B cell (primary cell): ENCODE results near the gene RASAL3. TPM values are rescaled to one million over a fixed set of nuclear protein-coding genes. Genes with fewer than 3 reads are reported as not detected.

Source experiments
- ATAC-seq: fragments of 200-7000 bp; cut with Tn5 transposase; one replicate; pipeline ENCODE4 v1.10.0; 2021; ENCODE audit warnings: low read depth, mild to moderate bottlenecking, moderate number of reproducible peaks, moderate library complexity
- CTCF ChIA-PET: fragments of 350-600 bp; sonication (Branson Sonifier 250); formaldehyde crosslinking; loops from one replicate; lab custom pipeline; 2021; ENCODE audit warnings: antibody characterized with exemption, inconsistent platforms; lab: Charles Lee
- POLR2A ChIA-PET: fragments of 350-600 bp; sonication (Branson Sonifier 250); formaldehyde crosslinking; loops from one replicate; lab custom pipeline; 2021; ENCODE audit warnings: antibody characterized with exemption; lab: Charles Lee
- DNase-seq: peaks from one replicate; pipeline ENCODE4 v3.0.0; 2013
- H2AFZ ChIP-seq: 2 replicates; pipeline ENCODE4 v1.6.1; 2012; ENCODE audit warnings: mild to moderate bottlenecking, low read depth, low read length; ENCODE audit not compliant: insufficient read depth, poor library complexity, severe bottlenecking
- H3K27ac ChIP-seq, 2 donors: 1 replicate in 1 of 2; 2 replicates in 1 of 2; pipeline ENCODE4 v1.5.1; 2012 to 2013; ENCODE audit warnings: low read length in 2 of 2, mild to moderate bottlenecking in 2 of 2, moderate library complexity in 1 of 2
- H3K27me3 ChIP-seq, 4 experiments: fragments of 200-600 bp in 1 of 4; sonication (generic) in 1 of 4; replicated peaks in 1 of 4; 1 replicate in 2 of 4; 2 replicates in 2 of 4; pipeline versions ENCODE4 v1.6.1 to v1.7.0; 2013 to 2016; ENCODE audit warnings: low read length in 3 of 4, mild to moderate bottlenecking in 2 of 4, mixed read lengths in 1 of 4, moderate library complexity in 1 of 4; ENCODE audit not compliant: insufficient read depth in 4 of 4, control insufficient read depth in 3 of 4; ENCODE audit errors: control extremely low read depth in 1 of 4
- H3K36me3 ChIP-seq, 2 experiments: replicated peaks in 1 of 2; 1 replicate in 1 of 2; 2 replicates in 1 of 2; pipeline versions ENCODE4 v1.6.1 to v1.7.1; 2013; ENCODE audit warnings: low read length in 1 of 2; ENCODE audit not compliant: insufficient read depth in 2 of 2, control insufficient read depth in 1 of 2; ENCODE audit errors: control extremely low read depth in 1 of 2, extremely low read depth in 1 of 2
- H3K4me1 ChIP-seq, 2 donors: fragments of 200-600 bp in 1 of 2; sonication (generic) in 1 of 2; 1 replicate in 1 of 2; 2 replicates in 1 of 2; pipeline versions ENCODE4 v1.5.1 to v1.6.1; 2013 to 2017; ENCODE audit warnings: low read length in 2 of 2; ENCODE audit not compliant: control insufficient read depth in 2 of 2, insufficient read depth in 2 of 2
- H3K4me2 ChIP-seq: replicated peaks from 2 replicates; pipeline ENCODE3; 2012; ENCODE audit warnings: mild to moderate bottlenecking, low read depth, low read length; ENCODE audit not compliant: poor library complexity, severe bottlenecking
- H3K4me3 ChIP-seq, 5 experiments: fragments of 200-600 bp in 1 of 5; sonication (generic) in 1 of 5; 1 replicate in 3 of 5; 2 replicates in 2 of 5; pipeline versions ENCODE4 v1.5.1 to v1.7.0; 2011 to 2016; ENCODE audit warnings: low read length in 4 of 5, mild to moderate bottlenecking in 4 of 5, low read depth in 2 of 5, control low read depth in 1 of 5, moderate library complexity in 1 of 5; ENCODE audit not compliant: insufficient read depth in 1 of 5; ENCODE audit errors: control extremely low read depth in 1 of 5, extremely low read depth in 1 of 5
- H3K79me2 ChIP-seq: fragments of 200-600 bp; sonication (generic); one replicate; pipeline ENCODE4 v1.6.0; 2016; ENCODE audit warnings: low read length; ENCODE audit not compliant: control insufficient read depth, insufficient read depth
- H3K9ac ChIP-seq: fragments of 200-600 bp; sonication (generic); 2 replicates; pipeline ENCODE4 v1.6.1; 2017; ENCODE audit warnings: mild to moderate bottlenecking, low read length, moderate library complexity
- H3K9me3 ChIP-seq, 3 donors: one replicate each; pipeline versions ENCODE4 v1.6.1 to v1.7.1; 2013; ENCODE audit warnings: low read length in 2 of 3; ENCODE audit not compliant: control insufficient read depth in 2 of 3, insufficient read depth in 1 of 3; ENCODE audit errors: control extremely low read depth in 1 of 3
- H4K20me1 ChIP-seq: 2 replicates; pipeline ENCODE4 v1.6.0; 2012; ENCODE audit warnings: mild to moderate bottlenecking, low read length; ENCODE audit not compliant: insufficient read depth, control insufficient read depth, poor library complexity, severe bottlenecking
- H3K27ac Mint-ChIP-seq: one replicate; pipeline ENCODE4 v1.8.0; 2021; ENCODE audit warnings: mixed read lengths
- H3K27me3 Mint-ChIP-seq: one replicate; pipeline ENCODE4 v1.8.0; 2021; ENCODE audit warnings: mixed read lengths
- H3K4me1 Mint-ChIP-seq: one replicate; pipeline ENCODE4 v1.8.0; 2021; ENCODE audit warnings: mixed read lengths
- H3K4me3 Mint-ChIP-seq: one replicate; pipeline ENCODE4 v1.8.0; 2021; ENCODE audit warnings: mixed read lengths
- H3K9me3 Mint-ChIP-seq: one replicate; pipeline ENCODE4 v1.8.0; 2022; ENCODE audit warnings: mixed read lengths; ENCODE audit not compliant: insufficient read depth
- CTCF ChIP-seq: fragments of 200-600 bp; IDR thresholded peaks from one replicate; pipeline ENCODE4 v1.8.0; 2022; ENCODE audit warnings: antibody characterized with exemption, mild to moderate bottlenecking
- EZH2 ChIP-seq: IDR thresholded peaks from 2 replicates; pipeline ENCODE4 v1.6.1; 2012; ENCODE audit warnings: borderline replicate concordance, low read depth, mild to moderate bottlenecking, moderate library complexity, low read length; ENCODE audit not compliant: insufficient read depth, poor library complexity, severe bottlenecking
- WGBS: methylation state at CpG from one replicate; pipeline ENCODE4 v1.1.5; 2013; ENCODE audit warnings: missing lambda C conversion rate; ENCODE audit not compliant: insufficient coverage; 5-methylcytosine and 5-hydroxymethylcytosine counted together
- intact Hi-C: fragments of 100-400 bp; cut with micrococcal nuclease; formaldehyde crosslinking; loops from one replicate; pipeline ENCODE4 v1.10.0; 2022
- polyA plus RNA-seq: library from polyadenylated mRNA; depleted of rRNA; stranded (reverse); fragments of >200 nt; gene quantifications from 2 replicates; pipeline ENCODE4 v1.2.3, GENCODE V29; 2012
- total RNA-seq, 2 donors: library from RNA; stranded (reverse); fragments of 120-200 nt in 1 of 2; gene quantifications; 1 replicate in 1 of 2; 2 replicates in 1 of 2; pipeline versions ENCODE4 v1.2.3 to v1.2.4, GENCODE V29; 2013 to 2022

Gene RASAL3
- total and polyA plus RNA-seq, 2 donors (not counting 1 experiment from before 2014, with no cell fraction given) = 95.3 to 154 TPM

- H3K4me2 ChIP-seq = no peak overlapping the region
- no peaks in the 10 kb centered on the region for H3K4me1 ChIP-seq
- Mint-ChIP-seq H3K4me3 (no peak overlapping the region), H3K27me3 (no peaks in the 10 kb centered on the region), H3K9me3 (no peaks in the 10 kb centered on the region), H3K27ac (no peak overlapping the region), H3K4me1 (no peaks in the 10 kb centered on the region)
- no peak overlapping the region for H3K27ac ChIP-seq
- DNase-seq (no peak), ATAC-seq (no peak)
- intact Hi-C loops = no loop called here
- no peaks in the 10 kb centered on the region for H3K27me3 ChIP-seq
- H2AFZ ChIP-seq = no peak overlapping the region
- H3K9ac ChIP-seq = no peak overlapping the region
- POLR2A ChIA-PET = no interaction called here
- TF ChIP-seq CTCF = no peak
- no peak for TF ChIP-seq EZH2
- WGBS = 97% methylated on average over 6 of the region's 9 CpGs
- H4K20me1 ChIP-seq = peaks cover 35% of the 10 kb centered on the region
- peaks cover 0 to 4% (median 0%) of the 10 kb centered on the region in 3 donors for H3K9me3 ChIP-seq
- H3K36me3 ChIP-seq = peaks cover 12 to 74% of the 10 kb centered on the region in 2 experiments
- peaks cover 12% of the 10 kb centered on the region for H3K79me2 ChIP-seq
- H3K4me3 ChIP-seq = no peak overlapping the region
- CTCF ChIA-PET = interaction anchor here (0.6 to 1.9 kb wide), 2 partner anchors 36 to 72 kb away, joined by 4 to 7 read pairs; no protein-coding TSS in a partner anchor
Measured at GRCh38 chr19:15455996-15456395, 8.3 kb downstream of the RASAL3 start.

GRCh38 chr19:15453906-15454860 is 10.2 kb downstream of the RASAL3 start:
- peaks cover 0 to 4% (median 0%) of the 10 kb centered on the region in 3 donors for H3K9me3 ChIP-seq
- no peaks in the 10 kb centered on the region for H3K27me3 Mint-ChIP-seq
- TF ChIP-seq EZH2 = no peak
- TF ChIP-seq CTCF = no peak
- 94% methylated on average over 17 of the region's 17 CpGs for WGBS
- H3K4me3 Mint-ChIP-seq = no peak overlapping the region
- H3K4me2 ChIP-seq = no peak overlapping the region
- H2AFZ ChIP-seq = no peak overlapping the region
- CTCF ChIA-PET = interaction anchor here (1.0 to 1.9 kb wide), 2 partner anchors 21 to 34 kb away, joined by 3 to 7 read pairs; no protein-coding TSS in a partner anchor
- peaks cover 6% of the 10 kb centered on the region for H3K4me1 Mint-ChIP-seq
- intact Hi-C loops = no loop called here
- no peaks in the 10 kb centered on the region for H3K9me3 Mint-ChIP-seq
- H3K9ac ChIP-seq = no peak overlapping the region
- no peak overlapping the region for H3K27ac ChIP-seq
- H3K4me3 ChIP-seq = no peak overlapping the region
- H3K4me1 ChIP-seq = peaks cover under 1 to 6% of the 10 kb centered on the region in 2 donors
- H3K79me2 ChIP-seq = peaks cover 9% of the 10 kb centered on the region
- peaks cover 6 to 59% of the 10 kb centered on the region in 2 experiments for H3K36me3 ChIP-seq
- H3K27ac Mint-ChIP-seq = no peak overlapping the region
- no peak for DNase-seq
- POLR2A ChIA-PET = interaction anchor here (0.6 to 1.1 kb wide), 2 partner anchors 765 to 1680 kb away, joined by 3 to 5 read pairs; no protein-coding TSS in a partner anchor
- no peak for ATAC-seq
- peaks cover 26% of the 10 kb centered on the region for H4K20me1 ChIP-seq
- no peaks in the 10 kb centered on the region for H3K27me3 ChIP-seq
